ENCODE measurements around the gene GPR12.

Gene GPR12

DNA sequence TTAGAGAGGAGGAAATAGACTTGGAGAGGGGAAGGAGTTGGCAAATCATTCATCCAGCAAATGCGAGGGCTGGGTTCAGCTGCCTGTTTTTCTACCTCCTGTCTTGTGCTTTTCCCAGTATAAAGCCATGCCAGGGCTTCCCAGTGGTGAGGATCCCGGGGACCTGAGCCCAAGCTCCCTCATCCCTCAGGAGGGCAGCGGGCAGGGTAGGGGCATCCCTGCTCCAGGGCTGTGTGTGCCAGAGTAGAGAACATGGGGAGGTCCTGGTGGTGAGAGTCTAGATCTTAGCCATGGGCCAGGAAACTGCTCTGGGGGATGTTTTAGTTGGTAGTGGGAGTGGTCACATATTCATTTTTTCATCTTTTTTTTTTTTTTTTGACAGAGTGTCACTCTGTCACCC is 43.6 kb downstream of the GPR12 start:
- no peak overlapping the region for H3K27ac ChIP-seq (ENCODE audit: low read length)
- H3K4me3 ChIP-seq (ENCODE audit: low read depth in 1 of 2, low read length in 2 of 2), result no peak overlapping the region
- H3K27me3 ChIP-seq (ENCODE audit: low read depth, low read length), result no peaks in the 10 kb centered on the region
- H3K36me3 ChIP-seq (ENCODE audit: control insufficient read depth in 1 of 2, insufficient read depth in 2 of 2, low read length in 2 of 2), result no peaks in the 10 kb centered on the region
- H3K9me3 ChIP-seq (ENCODE audit: control insufficient read depth in 1 of 2, low read length in 2 of 2), result peaks cover 0 to 2% of the 10 kb centered on the region in 2 donors
- no peaks in the 10 kb centered on the region for H3K4me1 ChIP-seq (ENCODE audit: control insufficient read depth in 1 of 2, insufficient read depth in 2 of 2, low read length in 2 of 2)

DNA sequence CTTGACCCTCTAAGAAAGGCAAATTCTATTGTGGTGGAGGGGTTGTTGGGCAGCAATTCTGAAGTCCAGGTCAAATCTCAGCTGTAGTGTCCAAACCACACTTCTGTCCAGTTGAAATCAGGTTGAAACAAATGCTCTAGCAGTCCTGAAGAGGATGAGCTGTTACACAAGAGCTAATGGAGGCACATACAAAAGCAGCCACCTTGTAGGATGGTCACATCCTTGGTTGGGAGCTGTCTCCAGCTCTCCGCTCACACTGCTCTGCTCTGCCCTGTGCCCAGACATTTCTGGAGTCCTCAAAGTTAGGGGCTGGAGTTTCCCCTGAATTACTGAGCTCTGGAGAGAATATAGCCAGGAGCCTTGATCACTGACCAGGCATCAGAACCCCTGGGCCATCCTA is 47.2 kb downstream of the GPR12 start:
- H3K4me3 ChIP-seq (ENCODE audit: low read depth in 1 of 2, low read length in 2 of 2), result no peak overlapping the region

DNA sequence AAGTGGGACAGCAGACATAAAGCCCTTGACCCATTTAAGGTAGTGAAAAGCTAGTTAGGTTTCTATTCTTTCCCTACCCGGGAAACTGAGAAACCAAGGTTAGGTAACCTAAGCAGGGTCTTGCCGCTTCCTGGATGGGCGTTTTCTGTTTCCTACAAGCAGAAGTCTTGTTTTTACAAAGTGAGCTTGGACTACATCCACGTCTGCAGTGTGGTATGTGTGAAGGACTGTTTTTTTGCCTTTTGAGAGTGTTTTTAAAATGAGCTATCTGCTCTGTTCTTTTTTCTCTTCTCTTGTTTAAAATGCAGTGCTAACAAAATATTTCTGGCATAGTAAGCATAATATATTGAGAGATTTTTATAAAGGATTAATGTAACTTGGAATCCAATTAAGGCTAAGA is 49.4 kb downstream of the GPR12 start:
- Histone ChIP-seq H3K27ac (ENCODE audit: low read length) (no peak overlapping the region), H3K4me1 (ENCODE audit: control insufficient read depth in 1 of 2, insufficient read depth in 2 of 2, low read length in 2 of 2) (no peaks in the 10 kb centered on the region), H3K4me3 (ENCODE audit: low read depth in 1 of 2, low read length in 2 of 2) (no peak overlapping the region), H3K36me3 (ENCODE audit: control insufficient read depth in 1 of 2, insufficient read depth in 2 of 2, low read length in 2 of 2) (no peaks in the 10 kb centered on the region), H3K9me3 (ENCODE audit: control insufficient read depth in 1 of 2, low read length in 2 of 2) (peaks cover 0 to 2% of the 10 kb centered on the region in 2 donors), H3K27me3 (ENCODE audit: low read depth, low read length) (no peaks in the 10 kb centered on the region)

More for the DNA sequence above, 47.2 kb downstream of the GPR12 start:
- H3K4me1 ChIP-seq (ENCODE audit: control insufficient read depth in 1 of 2, insufficient read depth in 2 of 2, low read length in 2 of 2), result no peaks in the 10 kb centered on the region
- H3K9me3 ChIP-seq (ENCODE audit: control insufficient read depth in 1 of 2, low read length in 2 of 2), result peaks cover 0 to 2% of the 10 kb centered on the region in 2 donors
- H3K36me3 ChIP-seq (ENCODE audit: control insufficient read depth in 1 of 2, insufficient read depth in 2 of 2, low read length in 2 of 2), result no peaks in the 10 kb centered on the region
- no peak overlapping the region for H3K27ac ChIP-seq (ENCODE audit: low read length)
- no peaks in the 10 kb centered on the region for H3K27me3 ChIP-seq (ENCODE audit: low read depth, low read length)

DNA sequence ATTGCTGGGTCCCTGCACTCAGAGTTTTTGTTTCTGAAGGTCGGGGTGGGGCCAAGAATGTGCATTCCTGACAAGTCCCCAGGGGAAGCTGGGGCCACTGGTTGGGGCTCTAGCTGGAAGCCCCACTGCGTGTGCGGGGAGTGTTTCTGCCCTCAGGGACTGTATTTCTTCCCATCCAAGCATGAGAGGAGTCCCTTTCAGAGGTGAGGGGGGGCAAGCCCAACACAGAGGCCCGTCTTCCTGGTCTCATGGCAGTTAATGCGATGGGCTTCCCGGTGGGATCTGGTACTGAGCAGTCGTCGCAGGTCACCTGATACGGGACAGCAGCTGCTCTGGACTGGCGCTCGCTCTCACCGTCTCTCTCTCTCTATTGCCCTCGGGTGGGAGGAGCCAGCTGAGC is 50.4 kb downstream of the GPR12 start:
- Histone ChIP-seq H3K4me3 (ENCODE audit: low read depth in 1 of 2, low read length in 2 of 2) (no peak overlapping the region), H3K36me3 (ENCODE audit: control insufficient read depth in 1 of 2, insufficient read depth in 2 of 2, low read length in 2 of 2) (no peaks in the 10 kb centered on the region), H3K27ac (ENCODE audit: low read length) (no peak overlapping the region), H3K27me3 (ENCODE audit: low read depth, low read length) (peaks cover 4% of the 10 kb centered on the region), H3K4me1 (ENCODE audit: control insufficient read depth in 1 of 2, insufficient read depth in 2 of 2, low read length in 2 of 2) (no peaks in the 10 kb centered on the region), H3K9me3 (ENCODE audit: control insufficient read depth in 1 of 2, low read length in 2 of 2) (peaks cover 0 to 2% of the 10 kb centered on the region in 2 donors)

DNA sequence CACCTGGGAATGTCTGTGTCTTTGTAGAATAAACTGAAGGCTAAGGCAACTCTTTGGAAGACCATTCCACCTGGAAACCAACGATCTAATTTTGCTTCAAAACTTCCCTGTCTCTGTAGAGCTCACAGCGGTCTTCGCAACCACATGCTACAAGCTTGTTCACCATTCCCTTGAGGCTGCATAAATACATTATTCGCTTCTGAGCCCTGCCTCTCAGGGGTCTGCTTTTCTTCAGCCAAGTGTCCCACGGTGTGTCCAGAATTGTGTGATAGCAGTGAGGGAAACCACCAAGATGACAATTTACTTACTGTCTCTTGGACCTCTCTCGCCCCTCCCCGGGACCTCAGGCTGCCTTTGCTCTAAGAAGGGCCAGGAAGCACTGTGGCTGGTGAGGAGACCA is 51.1 kb downstream of the GPR12 start:
- Histone ChIP-seq H3K4me1 (ENCODE audit: control insufficient read depth in 1 of 2, insufficient read depth in 2 of 2, low read length in 2 of 2) (no peaks in the 10 kb centered on the region), H3K9me3 (ENCODE audit: control insufficient read depth in 1 of 2, low read length in 2 of 2) (peaks cover 0 to 2% of the 10 kb centered on the region in 2 donors), H3K27ac (ENCODE audit: low read length) (no peak overlapping the region), H3K36me3 (ENCODE audit: control insufficient read depth in 1 of 2, insufficient read depth in 2 of 2, low read length in 2 of 2) (no peaks in the 10 kb centered on the region), H3K27me3 (ENCODE audit: low read depth, low read length) (peaks cover 4% of the 10 kb centered on the region), H3K4me3 (ENCODE audit: low read depth in 1 of 2, low read length in 2 of 2) (no peak overlapping the region)

DNA sequence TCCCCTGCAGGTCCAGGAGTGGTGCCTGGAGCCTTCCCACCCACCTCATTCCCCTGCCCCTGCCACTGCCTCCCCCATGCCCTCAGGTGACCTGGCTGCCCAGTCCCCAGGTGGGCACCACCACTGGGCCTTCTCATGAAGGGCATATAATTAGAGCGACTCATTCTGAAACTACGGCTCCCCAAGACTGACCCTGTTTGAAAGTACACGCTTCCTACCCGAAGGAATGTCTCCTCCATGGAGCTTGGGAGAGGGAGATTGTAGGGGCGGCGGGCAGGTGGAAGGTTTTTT is 52.6 kb downstream of the GPR12 start:
- Histone ChIP-seq H3K4me3 (ENCODE audit: low read depth in 1 of 2, low read length in 2 of 2) (no peak overlapping the region), H3K27ac (ENCODE audit: low read length) (no peak overlapping the region), H3K27me3 (ENCODE audit: low read depth, low read length) (peaks cover 4% of the 10 kb centered on the region), H3K4me1 (ENCODE audit: control insufficient read depth in 1 of 2, insufficient read depth in 2 of 2, low read length in 2 of 2) (no peaks in the 10 kb centered on the region), H3K36me3 (ENCODE audit: control insufficient read depth in 1 of 2, insufficient read depth in 2 of 2, low read length in 2 of 2) (no peaks in the 10 kb centered on the region), H3K9me3 (ENCODE audit: control insufficient read depth in 1 of 2, low read length in 2 of 2) (peaks cover 0 to 2% of the 10 kb centered on the region in 2 donors)

DNA sequence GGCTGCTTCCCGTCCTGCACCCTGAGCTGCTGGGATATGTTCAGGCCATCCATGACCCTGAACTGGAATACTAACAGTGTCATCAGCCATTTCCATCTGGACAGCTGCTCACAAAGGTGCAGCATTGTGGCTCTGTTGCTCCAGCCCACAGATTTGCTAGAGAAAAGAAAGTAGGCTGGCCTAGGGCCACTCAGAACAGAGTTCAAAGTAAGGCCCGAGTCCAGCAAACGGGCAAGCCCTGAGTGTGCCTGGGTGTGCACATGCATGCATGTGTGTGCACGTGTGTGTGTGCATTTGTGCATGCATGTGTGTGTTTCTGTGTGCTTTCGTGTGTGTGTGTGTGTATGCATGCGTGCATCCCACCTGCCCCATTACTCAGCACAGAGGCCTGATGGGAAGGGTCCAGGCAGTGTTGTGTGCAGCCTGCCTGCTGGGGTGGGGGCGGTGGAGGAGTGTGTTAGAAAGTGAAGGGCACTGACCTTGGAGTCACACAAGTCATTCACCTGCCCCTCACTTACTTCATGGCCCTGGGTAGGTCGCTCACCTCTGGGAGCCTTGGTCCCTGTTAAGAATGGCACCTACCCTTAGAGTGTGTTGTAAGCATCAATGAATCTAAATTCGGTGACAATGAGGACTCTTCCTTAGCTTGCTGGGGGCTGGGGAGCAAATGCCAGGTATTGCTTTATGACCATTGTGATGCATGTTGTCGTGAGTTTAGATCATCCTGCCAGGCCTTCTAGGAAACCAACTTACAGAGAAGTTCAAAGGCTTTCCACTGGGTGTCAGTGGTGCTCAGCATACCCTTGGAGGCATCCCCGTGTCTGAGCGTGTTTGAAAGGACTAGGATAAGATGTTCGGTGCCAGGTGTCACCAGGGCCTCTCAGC is 53.2 kb downstream of the GPR12 start:
- H3K27ac ChIP-seq (ENCODE audit: low read length), result no peak overlapping the region

DNA sequence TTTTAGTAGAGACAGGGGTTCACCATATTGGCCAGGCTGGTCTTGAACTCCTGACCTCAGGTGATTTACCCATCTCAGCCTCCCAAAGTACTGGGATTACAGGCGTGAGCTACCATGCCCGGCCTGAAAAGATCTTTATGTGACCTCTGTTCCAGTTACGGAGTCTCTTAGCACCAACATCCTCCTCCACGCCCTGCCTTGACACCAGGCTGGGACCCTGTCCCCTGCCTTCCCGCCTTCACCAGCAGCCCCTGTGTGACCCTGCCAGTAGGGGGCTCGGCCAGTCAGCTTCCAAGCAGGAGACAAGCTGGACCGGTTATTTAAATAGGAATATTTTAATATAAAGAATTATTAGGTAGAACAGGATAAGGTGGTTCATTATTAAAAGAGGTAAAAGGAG is 54.2 kb downstream of the GPR12 start:
- Histone ChIP-seq H3K36me3 (ENCODE audit: control insufficient read depth in 1 of 2, insufficient read depth in 2 of 2, low read length in 2 of 2) (no peaks in the 10 kb centered on the region), H3K4me1 (ENCODE audit: control insufficient read depth in 1 of 2, insufficient read depth in 2 of 2, low read length in 2 of 2) (no peaks in the 10 kb centered on the region), H3K27me3 (ENCODE audit: low read depth, low read length) (peaks cover 4% of the 10 kb centered on the region), H3K27ac (ENCODE audit: low read length) (no peak overlapping the region), H3K4me3 (ENCODE audit: low read depth in 1 of 2, low read length in 2 of 2) (no peak overlapping the region), H3K9me3 (ENCODE audit: control insufficient read depth in 1 of 2, low read length in 2 of 2) (no peaks in the 10 kb centered on the region)

More for the DNA sequence above, 53.2 kb downstream of the GPR12 start:
- H3K4me3 ChIP-seq (ENCODE audit: low read depth in 1 of 2, low read length in 2 of 2), result no peak overlapping the region
- H3K36me3 ChIP-seq (ENCODE audit: control insufficient read depth in 1 of 2, insufficient read depth in 2 of 2, low read length in 2 of 2), result no peaks in the 10 kb centered on the region
- peaks cover 4% of the 10 kb centered on the region for H3K27me3 ChIP-seq (ENCODE audit: low read depth, low read length)
- no peaks in the 10 kb centered on the region for H3K9me3 ChIP-seq (ENCODE audit: control insufficient read depth in 1 of 2, low read length in 2 of 2)
- no peaks in the 10 kb centered on the region for H3K4me1 ChIP-seq (ENCODE audit: control insufficient read depth in 1 of 2, insufficient read depth in 2 of 2, low read length in 2 of 2)

DNA sequence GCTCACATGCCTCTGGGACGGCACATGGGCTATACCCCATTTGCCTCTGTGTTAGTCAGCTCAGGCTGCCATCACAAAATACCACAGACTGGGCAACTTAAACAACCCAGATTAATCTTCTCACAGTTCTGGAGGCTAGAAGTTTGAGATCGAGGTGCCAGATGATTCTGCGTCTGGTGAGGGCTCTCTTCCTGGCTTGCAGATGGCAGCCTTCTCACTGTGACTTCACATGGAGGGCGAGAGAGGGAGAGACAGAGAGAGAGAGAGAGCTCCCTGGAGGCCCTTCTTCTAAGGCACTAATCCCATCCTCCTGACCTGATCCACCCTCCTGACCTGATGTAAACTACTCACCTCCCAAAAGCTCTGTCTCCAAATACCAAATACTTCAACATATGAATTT is 55.0 kb downstream of the GPR12 start:
- Histone ChIP-seq H3K27ac (ENCODE audit: low read length) (no peak overlapping the region), H3K4me1 (ENCODE audit: control insufficient read depth in 1 of 2, insufficient read depth in 2 of 2, low read length in 2 of 2) (no peaks in the 10 kb centered on the region), H3K4me3 (ENCODE audit: low read depth in 1 of 2, low read length in 2 of 2) (no peak overlapping the region), H3K9me3 (ENCODE audit: control insufficient read depth in 1 of 2, low read length in 2 of 2) (no peaks in the 10 kb centered on the region), H3K36me3 (ENCODE audit: control insufficient read depth in 1 of 2, insufficient read depth in 2 of 2, low read length in 2 of 2) (no peaks in the 10 kb centered on the region), H3K27me3 (ENCODE audit: low read depth, low read length) (peaks cover 4% of the 10 kb centered on the region)
